Colon (tissue), 2 donors: ENCODE data around the gene TEC.
"Not testable (repeated sequence)": the region's sequence is repeated elsewhere in the genome, so short reads cannot be mapped to it uniquely, and the experiment has no call there.

Source experiments
- FAIRE-seq: peaks from 2 replicates; lab custom pipeline; 2012; peaks lifted over from hg19 to GRCh38; lab: Jason Lieb, UNC
- donor health status: control.
- donor health status: control.

Gene TEC

DNA sequence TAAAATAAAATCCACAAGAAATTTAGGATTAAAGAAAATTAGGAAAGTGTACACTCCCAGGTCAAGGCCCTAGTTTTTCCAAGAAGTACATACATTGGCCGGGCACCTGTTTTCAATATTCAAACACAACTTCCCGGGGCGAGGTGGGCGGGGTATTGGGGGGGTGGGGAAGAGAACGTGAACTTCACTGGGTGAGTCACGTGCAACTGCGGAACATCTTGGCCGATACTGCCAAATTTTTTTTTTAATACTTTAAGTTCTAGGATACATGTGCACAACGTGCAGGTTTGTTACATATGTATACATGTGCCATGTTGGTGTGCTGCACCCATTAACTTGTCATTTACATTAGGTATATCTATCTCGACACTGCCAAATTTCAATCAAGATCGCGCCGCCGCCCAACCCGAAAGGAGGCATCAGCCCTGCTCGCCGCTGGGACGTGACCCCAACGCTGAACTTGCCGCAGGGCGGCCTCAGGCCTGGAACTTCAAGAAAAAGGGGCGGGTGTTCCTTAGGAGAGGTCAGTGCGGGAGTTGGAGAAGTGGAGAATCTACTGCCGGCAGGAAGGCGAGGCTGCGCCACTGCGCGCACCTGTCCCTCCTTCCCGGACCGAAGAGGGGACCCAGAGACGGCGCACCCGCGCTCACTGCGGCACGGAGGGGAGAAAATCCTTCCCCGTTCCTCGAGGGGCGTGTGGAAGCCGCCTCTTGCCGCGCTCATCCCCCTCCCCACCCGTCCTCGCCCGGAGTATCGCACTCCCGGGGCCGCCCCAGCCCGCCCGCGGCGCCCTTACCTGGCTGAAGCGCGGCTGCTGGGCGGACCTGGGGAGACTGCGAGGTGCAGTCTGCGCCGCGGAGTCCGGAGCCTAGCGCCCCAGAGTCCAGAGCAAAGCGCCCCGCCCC lies at the start of gene TEC:
Gene TEC, minus strand, starts transcription at position 883 of the 905 bp plus-strand sequence. CDS start 41,224 bp downstream, outside the sequence.
- FAIRE-seq = no peak

DNA sequence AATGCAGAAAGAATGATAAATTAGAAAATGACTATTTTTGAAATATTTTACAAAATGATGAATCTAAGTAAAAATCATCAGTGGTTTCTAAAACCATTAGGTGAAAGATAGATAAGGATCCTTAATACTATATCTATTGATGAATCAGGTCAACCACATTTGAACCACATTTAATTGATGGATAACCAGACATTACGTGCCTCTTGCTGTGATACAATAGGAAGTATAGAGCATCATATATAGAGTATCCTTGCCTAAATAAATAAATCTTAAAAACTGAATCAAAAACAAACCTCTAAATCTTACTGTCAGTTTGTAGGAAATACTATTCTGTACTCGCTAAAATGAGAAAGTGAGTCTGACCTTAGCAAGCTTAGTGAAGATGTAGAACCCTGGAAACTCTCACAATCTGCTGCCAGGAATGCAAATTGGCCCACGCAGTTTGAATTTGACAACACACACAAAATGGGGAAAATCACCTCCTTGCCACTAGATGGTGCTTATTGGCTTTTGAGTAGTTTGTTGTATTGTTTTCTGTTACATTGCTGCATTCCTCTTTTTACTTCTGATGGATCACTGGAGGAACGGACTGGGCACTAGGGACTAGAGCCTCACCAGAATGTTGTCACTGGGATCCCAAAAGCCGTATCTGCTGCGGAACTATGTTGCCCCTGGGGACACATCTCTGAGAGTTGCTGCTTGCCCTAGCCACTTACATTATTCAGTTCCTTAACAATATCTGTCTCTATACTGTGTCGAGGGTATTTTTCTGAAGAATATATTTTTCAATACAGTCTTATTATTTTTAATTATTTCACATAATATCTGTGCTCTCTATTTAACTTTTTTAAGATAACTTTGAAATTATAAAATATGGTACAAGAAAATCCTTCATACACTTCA lies 46.3 kb upstream of the TEC start:
- FAIRE-seq = no peak

DNA sequence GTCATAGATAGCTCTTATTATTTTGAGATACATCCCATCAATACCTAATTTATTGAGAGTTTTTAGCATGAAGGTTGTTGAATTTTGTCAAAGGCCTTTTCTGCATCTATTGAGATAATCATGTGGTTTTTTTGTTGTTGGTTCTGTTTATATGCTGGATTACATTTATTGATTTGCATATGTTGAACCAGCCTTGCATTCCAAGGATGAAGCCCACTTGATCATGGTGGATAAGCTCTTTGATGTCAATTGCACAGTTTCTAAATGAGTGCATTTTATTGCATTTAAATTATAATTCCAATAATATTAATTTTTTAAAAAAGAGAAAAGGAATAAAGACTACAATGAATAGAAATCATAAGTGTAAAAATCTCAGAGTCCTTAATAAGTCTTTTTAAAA lies 45.1 kb upstream of the TEC start:
- not testable (repeated sequence) for FAIRE-seq

DNA sequence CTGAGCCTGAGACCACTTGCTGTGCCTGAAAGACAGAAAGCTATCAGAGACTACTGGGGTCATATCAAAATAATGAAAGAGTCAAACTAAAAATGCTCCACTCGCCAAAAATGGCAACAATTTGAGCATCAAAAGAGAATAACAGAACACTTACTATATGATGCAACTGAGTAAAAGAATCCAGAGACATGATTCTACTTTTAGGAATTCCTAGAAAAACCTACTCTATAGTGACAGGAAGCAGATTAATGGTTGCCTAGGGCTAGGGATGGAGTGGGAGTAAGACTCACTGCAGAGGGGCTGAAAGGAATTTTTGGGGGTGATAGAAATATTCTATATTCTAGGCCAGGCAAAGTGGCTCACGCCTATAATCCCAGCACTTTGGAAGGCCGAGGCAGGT lies 42.3 kb upstream of the TEC start:
- FAIRE-seq = no peak

DNA sequence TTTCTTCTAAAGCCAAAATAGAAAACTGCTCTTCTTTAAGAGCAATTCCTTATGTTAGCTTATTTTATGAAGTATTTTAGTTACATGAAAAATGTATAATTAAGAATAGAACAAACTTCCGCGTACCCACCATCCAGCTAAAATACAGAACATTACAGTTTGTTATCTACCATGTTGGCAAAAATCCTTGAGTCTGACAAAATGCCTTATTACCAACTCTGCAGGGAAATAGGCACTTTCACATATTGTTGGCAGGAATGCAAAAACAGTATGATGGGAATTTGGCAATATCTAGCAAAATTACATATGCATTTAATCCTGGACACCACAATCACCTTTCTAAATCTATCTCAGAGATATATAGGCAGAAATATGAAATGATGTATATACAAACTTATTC lies 39.3 kb upstream of the TEC start:
- no peak for FAIRE-seq

DNA sequence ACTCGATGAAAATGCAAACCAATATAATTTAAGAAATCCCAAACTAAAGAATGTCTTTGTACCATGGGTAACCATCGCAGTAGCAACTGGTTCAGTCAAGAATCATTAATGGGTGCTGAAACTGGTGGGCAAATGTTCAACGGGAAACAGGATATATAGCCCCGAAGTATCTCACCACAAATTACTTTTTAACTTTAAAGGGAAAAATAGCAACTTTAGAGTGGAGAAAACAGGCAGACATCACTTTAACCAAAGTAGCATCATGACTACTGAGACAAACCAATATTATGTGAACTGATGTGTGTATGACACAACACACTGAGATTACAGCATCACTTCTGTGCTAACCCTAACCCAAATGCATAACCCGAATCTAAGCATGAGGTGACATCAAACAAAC lies 37.9 kb upstream of the TEC start:
- FAIRE-seq = no peak

DNA sequence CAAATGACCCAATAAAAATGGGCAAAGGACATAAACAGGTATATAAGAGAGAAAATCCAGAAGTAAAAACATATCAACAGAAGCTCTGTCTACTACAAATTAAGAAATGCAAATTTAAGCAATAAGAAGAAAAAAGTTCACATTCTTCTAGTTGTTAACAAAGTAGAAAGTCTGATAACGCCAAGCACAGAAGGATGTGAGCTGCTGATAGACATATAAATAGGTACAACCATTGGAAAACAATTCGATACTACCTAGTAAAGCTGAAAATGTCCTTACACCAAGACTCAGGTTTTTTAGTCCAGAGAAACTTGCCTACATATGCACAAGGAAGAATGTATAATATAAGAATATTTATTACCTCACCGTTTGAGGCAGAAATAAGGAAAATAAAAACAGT lies 35.9 kb upstream of the TEC start:
- no peak for FAIRE-seq

DNA sequence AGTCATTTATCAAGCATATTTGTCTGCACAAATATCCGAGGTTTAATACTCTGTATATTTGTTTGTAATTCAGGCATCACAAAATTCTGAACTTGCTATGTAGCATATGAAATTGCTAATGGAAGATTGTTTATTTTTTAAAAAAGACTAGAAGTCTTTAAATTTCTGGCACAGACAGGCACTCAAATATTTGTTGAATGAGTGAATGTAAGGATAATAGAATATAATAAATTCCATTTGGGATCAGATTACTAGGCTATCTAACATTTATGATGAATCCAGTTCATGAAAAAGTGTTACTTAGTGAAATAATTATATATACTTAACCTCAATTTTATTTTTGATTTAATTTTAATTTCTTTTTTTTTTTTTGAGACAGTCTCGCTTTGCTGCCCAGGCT lies 30.4 kb upstream of the TEC start:
- no peak for FAIRE-seq

DNA sequence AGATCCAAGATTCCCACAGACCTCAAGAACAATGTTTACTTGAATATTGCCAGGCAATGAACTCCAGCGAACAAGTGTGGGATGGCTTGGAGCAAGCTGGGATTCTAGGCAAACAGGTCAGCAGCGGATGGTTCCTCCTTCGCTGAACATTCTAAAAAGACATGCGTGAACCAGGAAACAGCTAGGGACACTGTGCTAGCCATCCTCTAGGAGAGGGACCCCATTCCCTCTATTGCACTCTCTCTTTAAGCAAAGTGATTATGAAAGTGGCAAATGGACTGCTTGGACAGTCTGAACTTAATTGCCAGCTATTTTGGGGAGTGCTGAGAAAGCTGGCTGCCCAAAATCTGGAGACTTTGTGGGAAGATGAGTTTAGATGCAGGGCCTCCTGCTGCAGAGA lies 29.9 kb upstream of the TEC start:
- FAIRE-seq = no peak

DNA sequence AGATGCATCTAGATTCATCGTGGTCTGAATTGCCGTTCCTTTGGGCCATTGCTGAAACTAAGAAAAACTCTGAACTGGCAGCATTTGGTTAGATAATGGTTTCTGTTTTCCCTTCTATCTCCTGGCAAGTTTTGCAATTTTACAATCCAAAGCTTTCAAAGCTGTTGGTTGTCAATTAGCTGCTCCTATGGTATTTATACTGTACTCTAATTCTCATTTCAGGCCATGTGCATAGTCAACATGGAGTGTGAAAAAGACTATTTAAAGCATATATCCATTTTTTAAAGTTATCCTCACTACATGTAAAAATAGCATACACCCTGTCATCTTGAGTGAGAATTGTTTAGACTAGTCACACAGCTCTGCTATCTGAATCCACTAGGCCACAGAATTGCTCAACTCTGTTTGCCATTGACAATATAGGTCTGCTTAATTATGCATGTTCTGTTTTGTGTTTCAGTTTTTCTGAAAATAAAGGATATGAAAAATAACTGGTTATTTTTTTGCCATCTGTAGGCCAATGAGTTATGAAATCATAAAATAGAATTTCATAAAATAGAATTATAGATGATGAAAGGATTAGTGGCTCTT lies 27.7 kb upstream of the TEC start:
- FAIRE-seq = no peak

DNA sequence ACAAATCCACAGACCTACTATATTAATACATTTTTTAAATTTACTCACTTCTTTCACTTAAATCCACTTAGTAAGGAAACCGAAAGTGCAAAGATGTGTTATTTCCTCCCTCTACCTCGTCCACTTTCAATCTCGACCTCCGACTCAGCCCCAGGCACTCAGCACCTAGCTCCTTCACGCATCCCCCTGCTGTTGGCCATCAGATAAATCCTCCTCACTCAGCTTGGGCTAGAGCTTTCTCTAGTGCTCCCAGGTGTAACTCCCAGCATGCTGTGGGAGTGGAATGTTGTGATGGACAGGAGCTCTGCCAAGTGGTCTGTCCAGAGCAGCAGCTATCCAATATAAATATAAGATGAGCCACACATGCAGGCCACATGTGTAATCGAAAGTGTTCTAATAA lies 26.7 kb upstream of the TEC start:
- no peak for FAIRE-seq

DNA sequence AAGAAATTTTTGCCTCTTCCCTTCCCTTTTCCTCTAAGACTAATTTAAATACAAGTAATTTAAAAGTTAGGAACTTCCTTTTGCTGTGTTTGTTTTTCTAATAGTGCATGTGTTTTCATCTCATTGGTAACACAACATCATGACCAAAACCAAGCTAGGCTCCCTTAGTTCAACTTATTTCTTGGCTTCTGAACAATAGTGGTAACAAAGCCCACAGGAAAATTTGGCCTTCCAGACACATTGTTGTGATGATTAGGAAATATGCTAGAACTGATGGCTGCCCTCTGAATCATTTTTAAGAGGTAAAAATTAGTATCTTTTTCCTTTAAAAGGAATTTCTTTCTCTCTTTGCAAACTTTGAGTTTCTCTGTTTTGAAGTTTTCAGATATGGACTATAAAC lies 25.5 kb upstream of the TEC start:
- no peak for FAIRE-seq

DNA sequence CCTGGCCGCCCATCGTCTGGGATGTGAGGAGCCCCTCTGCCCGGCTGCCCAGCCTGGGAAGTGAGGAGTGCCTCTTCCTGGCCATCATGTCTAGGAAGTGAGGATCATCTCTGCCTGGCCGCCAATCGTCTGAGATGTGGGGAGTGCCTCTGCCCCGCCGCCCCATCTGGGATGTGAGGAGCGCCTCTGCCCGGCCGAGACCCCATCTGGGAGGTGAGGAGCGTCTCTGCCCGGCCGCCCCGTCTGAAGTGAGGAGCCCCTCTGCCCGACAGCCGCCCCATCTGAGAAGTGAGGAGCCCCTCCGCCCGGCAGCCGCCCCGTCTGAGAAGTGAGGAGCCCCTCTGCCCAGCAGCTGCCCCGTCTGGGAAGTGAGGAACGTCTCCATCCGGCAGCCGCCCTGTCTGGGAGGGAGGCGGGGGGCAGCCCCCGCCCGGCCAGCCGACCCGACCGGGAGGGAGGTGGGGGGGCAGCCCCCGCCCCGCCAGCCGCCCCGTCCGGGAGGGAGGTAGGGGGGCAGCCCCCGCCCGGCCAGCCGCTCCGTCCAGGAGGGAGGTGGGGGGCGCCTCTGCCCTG lies 22.7 kb upstream of the TEC start:
- not testable (repeated sequence) for FAIRE-seq

DNA sequence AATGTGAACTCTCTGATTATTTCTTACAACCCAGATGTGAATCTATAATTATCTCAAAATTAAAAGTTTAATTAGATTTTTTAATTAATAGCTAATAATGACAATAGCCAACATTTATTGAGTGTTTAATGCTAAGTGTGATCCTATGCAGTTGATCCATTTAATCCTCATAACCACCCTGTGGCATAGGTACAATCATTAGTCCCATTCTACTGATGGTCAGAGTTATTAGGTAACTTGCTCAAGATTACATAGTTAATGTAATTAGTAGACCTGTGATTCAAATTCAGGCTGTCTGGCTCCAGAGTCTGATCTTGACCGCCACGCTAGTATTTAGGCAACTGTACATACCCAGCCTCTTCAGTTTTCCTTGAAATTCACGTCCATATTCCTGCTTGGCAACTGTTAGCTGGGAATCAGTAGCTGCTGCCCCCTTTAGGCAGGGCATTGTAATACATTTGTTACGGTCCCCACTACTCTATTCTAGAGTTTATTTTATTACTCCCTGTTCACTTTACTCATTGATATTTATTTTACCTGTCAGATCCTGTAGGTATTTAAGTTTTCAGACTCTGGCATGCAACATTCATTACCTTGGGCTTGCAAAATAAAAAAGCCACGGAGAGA lies 20.6 kb upstream of the TEC start:
- no peak for FAIRE-seq

DNA sequence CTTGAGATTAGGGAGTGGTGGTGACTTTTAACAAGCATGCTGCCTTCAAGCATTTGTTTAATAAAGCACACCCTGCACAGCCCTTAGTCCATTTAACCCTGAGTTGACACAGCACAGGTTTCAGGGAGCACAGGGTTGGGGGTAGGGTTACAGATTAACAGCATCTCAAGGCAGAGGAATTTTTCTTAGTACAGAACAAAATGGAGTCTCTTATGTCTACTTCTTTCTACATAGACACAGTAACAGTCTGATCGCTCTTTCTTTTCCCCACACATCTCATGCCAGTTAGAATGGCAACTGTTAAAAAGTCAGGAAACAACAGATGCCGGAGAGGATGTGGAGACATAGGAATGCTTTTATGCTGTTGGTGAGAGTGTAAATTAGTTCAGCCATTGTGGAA lies 16.4 kb upstream of the TEC start:
- FAIRE-seq = not testable (repeated sequence)

DNA sequence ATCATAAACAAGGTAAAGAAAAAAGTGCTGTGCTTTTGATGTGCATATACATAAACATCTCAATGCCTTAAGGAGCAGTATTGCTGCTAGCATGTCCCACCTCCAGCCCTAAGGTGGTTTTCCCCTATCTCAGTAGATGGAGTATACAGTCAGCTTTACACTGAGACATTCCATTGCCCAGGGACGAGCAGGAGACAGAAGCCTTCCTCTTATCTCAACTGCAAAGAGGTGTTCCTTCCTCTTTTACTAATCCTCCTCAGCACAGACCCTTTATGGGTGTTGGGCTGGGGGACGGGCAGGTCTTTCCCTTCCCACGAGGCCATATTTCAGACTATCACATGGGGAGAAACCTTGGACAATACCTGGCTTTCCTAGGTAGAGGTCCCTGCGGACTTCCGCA lies 16.0 kb upstream of the TEC start:
- FAIRE-seq = not testable (repeated sequence)

DNA sequence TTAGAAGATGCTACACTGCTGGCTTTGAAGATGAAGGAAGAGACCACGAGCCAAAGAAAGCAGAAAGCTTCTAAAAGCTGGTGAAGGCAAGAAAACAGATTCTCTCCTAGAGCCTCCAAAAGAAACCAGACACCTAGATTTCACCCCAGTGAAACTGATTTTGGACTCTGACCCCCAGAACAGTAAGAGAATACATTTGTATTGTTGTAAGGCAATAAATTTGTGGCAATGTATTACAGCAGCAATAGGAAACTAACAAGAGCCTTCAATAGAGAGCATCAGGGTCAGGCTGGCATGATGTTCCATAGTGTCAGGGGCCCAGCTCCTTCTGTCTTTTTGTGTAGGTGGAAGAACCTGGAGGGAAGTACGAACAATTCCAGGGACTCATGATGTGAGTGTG lies 6.0 kb upstream of the TEC start:
- FAIRE-seq = no peak

DNA sequence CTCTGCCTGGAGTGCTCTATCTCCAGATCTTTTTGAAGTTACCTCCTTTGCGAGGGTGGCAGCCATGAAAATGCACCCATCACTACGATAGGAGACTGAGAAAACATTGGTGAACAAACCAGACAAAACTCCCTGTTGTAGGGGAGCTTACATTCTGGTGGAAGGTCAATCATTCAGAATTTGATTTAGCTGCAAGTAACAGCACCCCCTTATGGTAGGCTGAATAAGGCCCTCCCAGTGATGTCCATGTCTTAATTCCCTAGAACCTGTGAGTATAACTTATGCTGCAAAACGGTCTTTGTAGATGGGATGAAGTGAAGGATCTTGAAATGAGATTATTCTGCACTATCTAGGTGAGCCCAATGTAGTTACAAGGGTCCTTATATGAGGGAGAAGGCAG lies 5.6 kb upstream of the TEC start:
- no peak for FAIRE-seq

DNA sequence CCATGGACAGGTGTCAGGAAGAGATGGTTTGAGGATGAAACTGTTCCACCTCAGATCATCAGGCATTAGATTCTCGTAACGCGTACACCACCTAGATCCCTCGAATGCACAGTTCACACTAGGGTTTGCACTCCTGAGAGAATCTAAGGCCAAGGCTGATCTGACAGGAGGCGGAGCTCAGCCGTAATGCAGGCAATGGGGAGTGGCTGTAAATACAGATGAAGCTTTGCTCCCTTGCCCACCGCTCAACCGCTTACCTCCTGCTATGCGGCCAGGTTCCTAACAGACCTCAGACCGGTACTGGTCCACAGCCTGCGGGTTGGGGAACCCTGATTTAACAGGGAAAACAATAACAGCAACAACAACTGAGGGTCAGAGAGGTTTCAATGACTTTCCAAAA lies 2.0 kb upstream of the TEC start:
- no peak for FAIRE-seq

DNA sequence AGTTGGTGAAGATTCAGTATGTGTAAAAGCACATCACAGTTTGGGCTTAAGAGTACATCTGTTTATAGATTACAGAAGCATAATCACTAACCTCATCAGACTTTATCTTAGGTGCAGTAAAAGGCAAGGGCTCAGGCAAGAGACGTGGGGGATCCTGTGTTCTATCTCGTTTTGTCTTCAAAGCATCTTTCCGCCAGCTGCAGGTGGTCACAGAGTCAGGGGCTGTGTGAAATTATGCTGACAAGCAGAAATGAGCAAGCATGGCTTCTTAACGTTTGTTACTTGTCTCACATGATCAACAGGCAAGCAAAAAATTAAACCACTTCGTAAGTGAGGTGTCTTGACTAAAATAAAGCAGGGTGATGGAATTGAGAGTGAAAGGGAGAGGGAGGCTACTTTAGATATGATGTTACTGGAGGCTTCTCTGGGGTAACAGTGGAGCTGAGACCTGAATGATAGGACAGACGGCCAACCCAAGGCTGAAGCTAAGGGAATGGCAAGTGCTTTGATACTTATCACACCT lies 1.4 kb upstream of the TEC start:
- FAIRE-seq = no peak

DNA sequence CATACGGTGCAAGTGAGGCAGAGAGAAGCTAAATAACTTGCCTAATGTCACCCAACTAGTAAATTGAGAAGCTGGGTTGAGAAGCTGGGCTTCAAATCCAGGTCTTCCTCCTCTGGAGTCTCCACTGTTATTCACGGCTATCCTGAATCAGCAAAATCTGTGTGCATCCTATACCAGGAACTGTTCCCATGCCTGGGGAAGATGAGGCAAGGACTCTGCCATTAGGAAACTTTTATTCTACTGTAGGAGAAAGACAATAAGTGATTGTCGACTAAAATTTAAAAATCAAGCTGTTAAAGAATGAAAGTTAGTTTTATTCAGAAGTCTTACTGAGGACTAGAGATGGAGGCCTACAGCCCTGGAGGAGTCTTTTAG lies 872 bp upstream of the TEC start:
- no peak for FAIRE-seq
